CD4-positive, alpha-beta T cell treated with Interleukin-6 for 4 hours (primary cell): Measurements from ENCODE around the gene MUC16.

Experiments used
- DNase-seq: peaks from one replicate; pipeline ENCODE4 v3.0.0-alpha.2; 2020; ENCODE audit warnings: mixed read lengths

The MUC16 gene

GRCh38 chr19:9000933-9001332 is 9.3 kb downstream of the MUC16 start:
- DNase-seq = no peak

- DNase-seq = peak; percentile 8
Measured at GRCh38 chr19:8988204-8988603, 22.0 kb downstream of the MUC16 start.

- DNase-seq = no peak
Measured at GRCh38 chr19:8986296-8986695, 23.9 kb downstream of the MUC16 start.

DNA sequence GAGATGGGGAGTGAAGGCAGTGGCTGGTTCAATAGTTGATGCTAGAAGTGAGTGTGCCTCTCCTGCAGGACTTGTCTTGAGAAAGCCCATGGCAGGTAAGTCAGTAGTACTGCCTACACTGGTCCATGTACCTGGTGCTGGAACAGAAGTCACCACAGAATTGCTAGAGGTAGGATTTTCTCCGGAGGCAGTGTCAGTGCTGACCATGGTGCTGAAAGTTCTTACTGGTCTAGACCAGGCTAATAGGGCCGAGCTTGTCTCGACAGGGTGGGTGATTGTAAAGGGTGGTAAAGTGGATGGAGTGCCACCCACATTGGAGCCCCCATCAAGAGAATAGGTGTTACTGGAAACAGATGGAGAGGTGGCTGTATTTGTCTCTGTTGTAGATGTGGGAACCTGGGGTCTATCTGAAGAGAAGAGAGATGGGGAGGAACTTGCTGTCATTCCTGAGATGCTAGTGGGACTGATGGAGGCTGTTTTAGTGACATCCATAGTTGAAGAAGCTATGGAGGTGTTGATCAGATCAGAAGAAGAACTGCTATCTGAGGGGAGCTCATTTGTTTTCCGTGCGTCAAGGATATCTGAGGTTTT is 36.6 kb downstream of the MUC16 start:
- DNase-seq = no peak

DNA sequence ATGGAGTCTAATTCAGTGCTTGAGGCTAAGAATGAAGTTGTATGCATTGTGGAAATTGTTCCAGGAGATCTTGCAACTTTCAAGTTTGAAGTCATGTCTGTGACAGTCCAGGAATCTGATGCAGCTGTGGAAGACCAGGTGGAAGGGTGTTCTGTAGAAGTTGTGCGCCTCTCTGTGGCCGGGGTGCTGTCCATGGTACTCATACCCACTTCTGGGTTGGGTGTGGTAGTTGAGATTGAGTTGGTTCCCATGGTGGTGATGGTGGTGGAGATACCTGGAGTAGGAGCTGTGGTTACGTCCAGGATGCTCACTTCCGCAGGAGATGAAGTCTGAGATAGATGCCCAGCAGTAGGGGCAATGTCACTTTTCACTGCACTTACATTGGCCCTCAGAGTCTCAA is 44.3 kb downstream of the MUC16 start:
- DNase-seq = no peak
